ENCODE results near the gene EMC8. TPM values are rescaled to one million over a fixed set of nuclear protein-coding genes. Genes with fewer than 3 reads are reported as not detected.
A peak's percentile ranks its signal among the peaks of the same experiment; 100 is the strongest.

The EMC8 gene
- total and polyA plus RNA-seq, 8 donors, result 19.4 to 29.1 (median 25.3) TPM

- Histone ChIP-seq H3K4me1 (peaks cover 0 to 11% of the 10 kb centered on the region in 2 donors), H3K9me3 (no peaks in the 10 kb centered on the region), H3K27me3 (peaks cover 0 to 40% of the 10 kb centered on the region in 2 donors), H3K36me3 (no peaks in the 10 kb centered on the region), H3K4me3 (no peak overlapping the region), H3K27ac (no peak overlapping the region)
- intact Hi-C loops (cut with DNase I), result no loop called here
- no peak for ATAC-seq
- no peak for DNase-seq
- no peak for TF ChIP-seq CTCF (IDR thresholded peaks at IDR 0.05)
Measured at GRCh38 chr16:85847036-85847435, 47.7 kb upstream of the EMC8 start.

- no peak for ATAC-seq
- intact Hi-C loops (cut with DNase I), result no loop called here
- H3K27ac ChIP-seq, result no peak overlapping the region
Measured at GRCh38 chr16:85846461-85846860, 47.1 kb upstream of the EMC8 start.

GRCh38 chr16:85845266-85845665, 45.9 kb upstream of the EMC8 start:
- Histone ChIP-seq H3K27ac (no peak overlapping the region), H3K4me1 (peaks cover 0 to 7% of the 10 kb centered on the region in 2 donors), H3K27me3 (peaks cover 0 to 40% of the 10 kb centered on the region in 2 donors), H3K4me3 (no peak overlapping the region), H3K9me3 (no peaks in the 10 kb centered on the region), H3K36me3 (no peaks in the 10 kb centered on the region)
- TF ChIP-seq CTCF (IDR thresholded peaks at IDR 0.05), result no peak
- DNase-seq (no peak), ATAC-seq (no peak)
- intact Hi-C loops (cut with DNase I), result no loop called here

More at GRCh38 chr16:85846461-85846860, 47.1 kb upstream of the EMC8 start:
- Histone ChIP-seq H3K27me3 (peaks cover 0 to 40% of the 10 kb centered on the region in 2 donors), H3K9me3 (no peaks in the 10 kb centered on the region), H3K36me3 (no peaks in the 10 kb centered on the region), H3K4me3 (no peak overlapping the region), H3K4me1 (peaks cover 0 to 11% of the 10 kb centered on the region in 2 donors)
- TF ChIP-seq CTCF (IDR thresholded peaks at IDR 0.05), result no peak
- no peak for DNase-seq

GRCh38 chr16:85844786-85845185, 45.4 kb upstream of the EMC8 start:
- Histone ChIP-seq H3K27me3 (peaks cover 0 to 40% of the 10 kb centered on the region in 2 donors), H3K9me3 (no peaks in the 10 kb centered on the region), H3K4me3 (no peak overlapping the region), H3K36me3 (no peaks in the 10 kb centered on the region), H3K4me1 (peaks cover 0 to 7% of the 10 kb centered on the region in 2 donors), H3K27ac (no peak overlapping the region)
- intact Hi-C loops (cut with DNase I), result no loop called here
- TF ChIP-seq CTCF (IDR thresholded peaks at IDR 0.05), result no peak
- ATAC-seq, result peak; percentile 72
- DNase-seq, result peak in 2 of 4 donors; percentile 27 to 41

GRCh38 chr16:85844169-85844481, 44.8 kb upstream of the EMC8 start:
- ATAC-seq, result no peak
- no peak for TF ChIP-seq CTCF (IDR thresholded peaks at IDR 0.05)
- intact Hi-C loops (cut with DNase I), result no loop called here

More at GRCh38 chr16:85844169-85844481, 44.8 kb upstream of the EMC8 start:
- Histone ChIP-seq H3K9me3 (no peaks in the 10 kb centered on the region), H3K4me1 (peaks cover 0 to 7% of the 10 kb centered on the region in 2 donors), H3K4me3 (no peak overlapping the region), H3K27ac (no peak overlapping the region), H3K36me3 (no peaks in the 10 kb centered on the region), H3K27me3 (peaks cover 0 to 35% of the 10 kb centered on the region in 2 donors)
- no peak for DNase-seq

Data from left lung (tissue), 10 donors.